Hippocampal formation (tissue), 2 donors: ENCODE data around the gene RGS19.
"Not testable (repeated sequence)": the region's sequence is repeated elsewhere in the genome, so short reads cannot be mapped to it uniquely, and the experiment has no call there.

Experiments used
- DNase-seq, 2 donors: peaks; one replicate each; lab custom pipeline; 2025; lab: John Stamatoyannopoulos, UW

The RGS19 gene

GRCh38 chr20:64079273-64080012 is at the start of gene RGS19:
Gene RGS19, minus strand, starts transcription at chr20:64079518. Its CDS starts 2,632 bp downstream, at chr20:64076886.
- DNase-seq, result peak in 1 of 2 donors; percentile 55

GRCh38 chr20:64123517-64123916 is 44.2 kb upstream of the RGS19 start:
- DNase-seq, result not testable (repeated sequence)

GRCh38 chr20:64122927-64123326 is 43.6 kb upstream of the RGS19 start:
- DNase-seq, result not testable (repeated sequence)

GRCh38 chr20:64121586-64121985 is 42.3 kb upstream of the RGS19 start:
- DNase-seq, result no peak

GRCh38 chr20:64119681-64120341 is 40.5 kb upstream of the RGS19 start:
- DNase-seq, result no peak

- DNase-seq, result no peak
Observed at GRCh38 chr20:64119301-64119680, 40.0 kb upstream of the RGS19 start.

GRCh38 chr20:64117432-64117777 is 38.1 kb upstream of the RGS19 start:
- not testable (repeated sequence) for DNase-seq

- DNase-seq, result no peak
Observed at GRCh38 chr20:64116541-64117431, 37.5 kb upstream of the RGS19 start.

- no peak for DNase-seq
Observed at GRCh38 chr20:64116016-64116415, 36.7 kb upstream of the RGS19 start.

GRCh38 chr20:64115171-64115911 is 36.0 kb upstream of the RGS19 start:
- peak in 1 of 2 donors; percentile 40 for DNase-seq

GRCh38 chr20:64114356-64114971 is 35.1 kb upstream of the RGS19 start:
- DNase-seq, result no peak

- no peak for DNase-seq
Observed at GRCh38 chr20:64113796-64114355, 34.6 kb upstream of the RGS19 start.

- no peak for DNase-seq
Observed at GRCh38 chr20:64113444-64113775, 34.1 kb upstream of the RGS19 start.

GRCh38 chr20:64112691-64113443 is 33.5 kb upstream of the RGS19 start:
- DNase-seq, result no peak

- DNase-seq, result no peak
Observed at GRCh38 chr20:64111841-64112641, 32.7 kb upstream of the RGS19 start.

- no peak for DNase-seq
Observed at GRCh38 chr20:64110411-64111068, 31.2 kb upstream of the RGS19 start.

GRCh38 chr20:64109831-64110391 is 30.6 kb upstream of the RGS19 start:
- DNase-seq, result no peak
